GM23338 (cell line): ENCODE data around the gene CHD1. TPM values are rescaled to one million over a fixed set of nuclear protein-coding genes. Genes with fewer than 3 reads are reported as not detected.

ENCODE experiments used
- ATAC-seq: fragments of 200-7000 bp; cut with Tn5 transposase; 3 replicates; pipeline ENCODE4 v1.9.1; 2020
- DNase-seq: peaks from one replicate; pipeline ENCODE4 v3.0.0-alpha.2; 2015; ENCODE audit warnings: low spot score
- H2AFZ ChIP-seq: fragments of 200-600 bp; sonication (generic); 2 replicates; pipeline ENCODE4 v1.8.0; 2016; ENCODE audit warnings: antibody characterized with exemption, mild to moderate bottlenecking, moderate library complexity
- H3F3A ChIP-seq: fragments of 200-600 bp; sonication (generic); replicated peaks from 2 replicates; pipeline ENCODE4 v1.8.0; 2017; ENCODE audit warnings: antibody characterized with exemption, mixed run types, low read depth
- H3K27ac ChIP-seq: fragments of 200-600 bp; sonication (generic); 2 replicates; pipeline ENCODE4 v1.6.1; 2016; ENCODE audit warnings: low read depth
- H3K27me3 ChIP-seq: fragments of 200-600 bp; sonication (generic); 2 replicates; pipeline ENCODE4 v1.8.0; 2016; ENCODE audit warnings: mild to moderate bottlenecking, mixed run types, moderate library complexity; ENCODE audit not compliant: insufficient read depth
- H3K36me3 ChIP-seq: fragments of 200-600 bp; sonication (generic); 2 replicates; pipeline ENCODE4 v1.8.0; 2016; ENCODE audit warnings: mild to moderate bottlenecking; ENCODE audit not compliant: insufficient read depth
- H3K4me1 ChIP-seq: fragments of 200-600 bp; sonication (generic); 2 replicates; pipeline ENCODE4 v1.8.0; 2016; ENCODE audit warnings: mild to moderate bottlenecking, moderate library complexity; ENCODE audit not compliant: insufficient read depth
- H3K4me2 ChIP-seq: fragments of 200-600 bp; sonication (generic); 2 replicates; pipeline ENCODE4 v1.7.1; 2017; ENCODE audit warnings: mixed run types
- H3K4me3 ChIP-seq: fragments of 200-600 bp; sonication (generic); 2 replicates; pipeline ENCODE4 v1.6.1; 2016; ENCODE audit warnings: mixed run types
- H3K79me2 ChIP-seq: fragments of 200-600 bp; sonication (generic); replicated peaks from 2 replicates; pipeline ENCODE4 v1.8.0; 2017; ENCODE audit warnings: mild to moderate bottlenecking; ENCODE audit not compliant: insufficient read depth
- H3K9me2 ChIP-seq: fragments of 200-600 bp; sonication (generic); 2 replicates; pipeline ENCODE4 v1.8.0; 2017; ENCODE audit not compliant: insufficient read depth
- H4K20me1 ChIP-seq: fragments of 200-600 bp; sonication (generic); replicated peaks from 2 replicates; pipeline ENCODE4 v1.8.0; 2017; ENCODE audit warnings: mild to moderate bottlenecking; ENCODE audit not compliant: insufficient read depth
- H3K27ac Mint-ChIP-seq: 2 replicates; pipeline ENCODE4 v1.8.0; 2020; ENCODE audit warnings: inconsistent platforms, mild to moderate bottlenecking, moderate library complexity, mixed read lengths
- H3K27me3 Mint-ChIP-seq: 3 replicates; pipeline ENCODE4 v1.8.0; 2022; ENCODE audit warnings: low read depth, mild to moderate bottlenecking, moderate library complexity, mixed read lengths, inconsistent platforms; ENCODE audit not compliant: insufficient read depth, poor library complexity
- H3K36me3 Mint-ChIP-seq: 3 replicates; pipeline ENCODE4 v1.8.0; 2021; ENCODE audit warnings: low read depth, mild to moderate bottlenecking, inconsistent platforms, moderate library complexity, mixed read lengths
- H3K4me1 Mint-ChIP-seq: 3 replicates; pipeline ENCODE4 v1.8.0; 2020; ENCODE audit warnings: mild to moderate bottlenecking, inconsistent platforms, mixed read lengths
- H3K4me3 Mint-ChIP-seq: 3 replicates; pipeline ENCODE4 v1.8.0; 2021; ENCODE audit warnings: moderate library complexity, mild to moderate bottlenecking, inconsistent platforms, mixed read lengths
- H3K9me3 Mint-ChIP-seq: 3 replicates; pipeline ENCODE4 v1.8.0; 2020; ENCODE audit warnings: moderate library complexity, mild to moderate bottlenecking, inconsistent platforms, mixed read lengths
- CREB1 ChIP-seq: fragments of 250-450 bp; sonication (Bioruptor Pico); IDR thresholded peaks from 2 replicates; pipeline ENCODE4 v1.5.0; 2020; ENCODE audit warnings: low read depth, mild to moderate bottlenecking, moderate library complexity
- CTCF ChIP-seq, 2 experiments: fragments of 200-600 bp in 1 of 2; sonication (generic) in 1 of 2; conservative IDR thresholded peaks; 2 replicates each; pipeline versions ENCODE4 v1.5.1 to v1.6.1; 2016 to 2017; ENCODE audit warnings: antibody characterized with exemption in 2 of 2, low read depth in 2 of 2, mild to moderate bottlenecking in 2 of 2, moderate library complexity in 1 of 2
- ETS1 ChIP-seq: IDR thresholded peaks from 2 replicates; pipeline ENCODE4 v1.6.1; 2016; ENCODE audit warnings: antibody characterized with exemption
- EZH2 ChIP-seq: fragments of 200-600 bp; sonication (generic); IDR thresholded peaks from one replicate; pipeline ENCODE4 v1.8.0; 2017; ENCODE audit warnings: antibody characterized with exemption, mild to moderate bottlenecking, low read depth; ENCODE audit not compliant: unreplicated experiment
- EZH2phosphoT487 ChIP-seq: fragments of 200-600 bp; sonication (generic); IDR thresholded peaks from one replicate; pipeline ENCODE4 v1.8.1; 2018; ENCODE audit warnings: antibody characterized with exemption; ENCODE audit not compliant: unreplicated experiment
- NANOG ChIP-seq: IDR thresholded peaks from 2 replicates; pipeline ENCODE4 v1.6.1; 2016; ENCODE audit warnings: antibody characterized with exemption, borderline replicate concordance
- POLR2AphosphoS5 ChIP-seq: IDR thresholded peaks from 2 replicates; pipeline ENCODE4 v1.6.1; 2016; ENCODE audit warnings: antibody characterized with exemption, low read depth
- REST ChIP-seq: IDR thresholded peaks from one replicate; pipeline ENCODE4 v1.6.1; 2018; ENCODE audit warnings: antibody characterized with exemption; ENCODE audit not compliant: unreplicated experiment
- ZNF114 ChIP-seq: fragments of 250-450 bp; sonication (Bioruptor Pico); IDR thresholded peaks from 2 replicates; pipeline ENCODE4 v1.5.0; 2020; ENCODE audit warnings: mild to moderate bottlenecking, moderate library complexity
- polyA plus RNA-seq: library from polyadenylated mRNA; unstranded; fragments of >200 nt; fragmentation: Nextera tagmentation; extraction: Ambion mirVana; gene quantifications from 2 replicates; pipeline ENCODE4 v1.2.1, GENCODE V29; 2016
- total RNA-seq: library from RNA; depleted of rRNA; stranded (reverse); fragments of >200 nt; shearing (Covaris generic); gene quantifications from 2 replicates; pipeline ENCODE4 v1.2.3, GENCODE V29; 2014

The CHD1 gene
- total and polyA plus RNA-seq, 2 experiments from 2014 or later, result 36.4 to 75.6 TPM

GRCh38 chr5:98923966-98924365 lies 4.8 kb downstream of the CHD1 start (continued):
- TF ChIP-seq EZH2 (no peak), ZNF114 (CRISPR knock-in tag) (no peak), EZH2phosphoT487 (no peak), REST (no peak), CTCF (conservative IDR thresholded peaks at IDR 0.05; ENCODE audit: low read depth in 2 of 2) (no peak), POLR2AphosphoS5 (no peak)

GRCh38 chr5:98921947-98922505 lies 6.8 kb downstream of the CHD1 start:
- no peak overlapping the region for H3K4me3 ChIP-seq
- H3K36me3 ChIP-seq, result peaks cover 54% of the 10 kb centered on the region
- no peak for ATAC-seq
- no peaks in the 10 kb centered on the region for H3K9me2 ChIP-seq
- peaks cover 8% of the 10 kb centered on the region for H3K4me1 ChIP-seq
- no peaks in the 10 kb centered on the region for H3F3A ChIP-seq
- no peaks in the 10 kb centered on the region for H3K27me3 ChIP-seq
- Mint-ChIP-seq H3K4me1 (peaks cover 3% of the 10 kb centered on the region; the same call in 2 of the 3 replicates), H3K9me3 (no peaks in the 10 kb centered on the region), H3K27me3 (no peaks in the 10 kb centered on the region), H3K27ac (peak overlapping the region; percentile 23; the same call in 1 of the 2 replicates), H3K36me3 (peaks cover 67% of the 10 kb centered on the region), H3K4me3 (no peak overlapping the region)
- no peak overlapping the region for H2AFZ ChIP-seq
- peaks cover 100% of the 10 kb centered on the region for H3K79me2 ChIP-seq
- no peak overlapping the region for H3K27ac ChIP-seq
- no peak overlapping the region for H3K4me2 ChIP-seq
- peaks cover 43% of the 10 kb centered on the region for H4K20me1 ChIP-seq
- no peak for DNase-seq
- no peak for TF ChIP-seq EZH2phosphoT487
- no peak for TF ChIP-seq ETS1
- TF ChIP-seq CREB1, result no peak
- no peak for TF ChIP-seq NANOG
- no peak for TF ChIP-seq REST
- TF ChIP-seq CTCF (conservative IDR thresholded peaks at IDR 0.05; ENCODE audit: low read depth in 2 of 2), result no peak
- TF ChIP-seq EZH2, result no peak
- no peak for TF ChIP-seq ZNF114 (CRISPR knock-in tag)
